NT2/D1 (cell line): ENCODE results near the gene DCTN5.

Experiments used
- SUZ12 ChIP-seq: IDR thresholded peaks from 2 replicates; pipeline ENCODE4 v1.6.1; 2011; ENCODE audit not compliant: insufficient read length, insufficient read depth; ENCODE audit errors: extremely low read depth
- YY1 ChIP-seq: IDR thresholded peaks from 2 replicates; pipeline ENCODE4 v1.6.1; 2011; ENCODE audit not compliant: insufficient read length, insufficient read depth
- ZNF274 ChIP-seq: IDR thresholded peaks from 2 replicates; pipeline ENCODE4 v1.6.1; 2011; ENCODE audit warnings: mild to moderate bottlenecking, low read depth, low read length

DNA sequence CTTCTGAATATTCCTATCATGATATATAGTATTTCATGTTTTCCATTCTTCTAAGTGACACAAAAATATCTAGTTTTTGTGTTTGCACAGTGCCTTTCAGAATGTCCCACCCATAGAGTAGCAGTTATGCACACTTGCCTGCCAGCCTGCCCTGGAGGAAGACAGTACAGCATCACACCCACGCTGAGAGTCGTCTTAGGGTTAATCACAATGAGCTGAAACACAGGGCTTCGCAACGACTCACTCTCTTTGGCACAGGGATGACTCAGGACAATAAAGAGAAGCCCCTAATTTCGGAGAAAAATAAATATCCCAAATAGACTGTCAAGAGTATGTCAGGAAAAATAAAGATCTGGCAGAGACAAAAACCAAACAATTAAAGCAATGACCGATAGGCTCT lies 33.5 kb upstream of the DCTN5 start:
- TF ChIP-seq ZNF274 (no peak), YY1 (no peak), SUZ12 (no peak)
